T-helper 1 cell treated with Interleukin-12 subunit alpha and Interleukin-12 subunit beta and Interleukin-4 antibody, amounts not matched to agents 30 μg/mL and 1 μg/mL, for 36 hours (primary cell): ENCODE results near the gene KLF14.

Source experiments
- H3K27ac Mint-ChIP-seq: one replicate; pipeline ENCODE4 v1.8.0; 2021; ENCODE audit warnings: mild to moderate bottlenecking, mixed read lengths
- H3K27me3 Mint-ChIP-seq: one replicate; pipeline ENCODE4 v1.8.0; 2021; ENCODE audit warnings: low read depth, mixed read lengths
- H3K36me3 Mint-ChIP-seq: one replicate; pipeline ENCODE4 v1.8.0; 2021; ENCODE audit warnings: low read depth, mixed read lengths
- H3K4me1 Mint-ChIP-seq: one replicate; pipeline ENCODE4 v1.8.0; 2021; ENCODE audit warnings: low read depth, mixed read lengths
- H3K4me3 Mint-ChIP-seq: one replicate; pipeline ENCODE4 v1.8.0; 2021; ENCODE audit warnings: mild to moderate bottlenecking, moderate library complexity, mixed read lengths
- H3K9me3 Mint-ChIP-seq: one replicate; pipeline ENCODE4 v1.8.0; 2021; ENCODE audit warnings: mixed read lengths

KLF14 gene

DNA sequence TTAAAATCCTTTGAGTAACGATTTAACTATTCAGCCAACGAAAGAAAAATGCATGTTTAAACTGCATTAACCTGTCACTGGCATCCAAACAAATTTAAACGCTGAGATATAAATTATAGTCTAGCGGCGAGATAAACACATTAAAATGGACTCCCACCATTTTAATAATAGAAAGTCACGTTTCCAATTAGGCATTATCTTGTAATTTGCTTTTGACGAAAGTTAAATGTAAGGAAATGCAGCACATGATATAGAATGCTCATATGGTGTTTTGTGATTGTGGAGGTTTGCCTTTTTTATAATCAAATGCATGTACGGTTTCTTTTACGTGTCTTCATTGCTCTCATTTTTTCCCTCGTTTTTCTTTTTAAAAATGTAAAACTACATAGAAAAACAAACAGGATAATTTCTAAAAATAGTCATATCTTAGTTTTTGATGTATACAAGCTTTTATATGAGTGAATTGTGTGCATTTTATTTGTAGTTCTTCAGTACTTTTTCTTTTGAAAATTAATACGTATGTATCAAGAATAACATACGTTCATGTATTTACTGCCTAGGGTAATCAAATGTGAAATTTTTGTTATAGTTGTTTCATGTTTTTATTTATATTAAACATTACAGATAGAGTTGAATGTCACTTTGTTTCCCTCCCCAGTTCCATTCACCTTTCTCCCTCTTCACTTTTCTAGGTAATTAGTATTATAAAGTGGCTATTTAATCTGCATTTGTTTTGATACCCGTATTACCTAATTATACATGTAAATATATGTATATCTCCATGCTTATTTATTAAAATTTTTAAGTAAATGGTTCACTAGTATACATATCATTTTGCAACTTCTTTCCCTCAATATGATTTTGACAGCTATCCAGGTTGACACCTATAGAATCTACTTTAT is 1.1 kb upstream of the KLF14 start:
- Mint-ChIP-seq H3K9me3 (peaks cover 8% of the 10 kb centered on the region), H3K27ac (peak overlapping the region; percentile 39)

DNA sequence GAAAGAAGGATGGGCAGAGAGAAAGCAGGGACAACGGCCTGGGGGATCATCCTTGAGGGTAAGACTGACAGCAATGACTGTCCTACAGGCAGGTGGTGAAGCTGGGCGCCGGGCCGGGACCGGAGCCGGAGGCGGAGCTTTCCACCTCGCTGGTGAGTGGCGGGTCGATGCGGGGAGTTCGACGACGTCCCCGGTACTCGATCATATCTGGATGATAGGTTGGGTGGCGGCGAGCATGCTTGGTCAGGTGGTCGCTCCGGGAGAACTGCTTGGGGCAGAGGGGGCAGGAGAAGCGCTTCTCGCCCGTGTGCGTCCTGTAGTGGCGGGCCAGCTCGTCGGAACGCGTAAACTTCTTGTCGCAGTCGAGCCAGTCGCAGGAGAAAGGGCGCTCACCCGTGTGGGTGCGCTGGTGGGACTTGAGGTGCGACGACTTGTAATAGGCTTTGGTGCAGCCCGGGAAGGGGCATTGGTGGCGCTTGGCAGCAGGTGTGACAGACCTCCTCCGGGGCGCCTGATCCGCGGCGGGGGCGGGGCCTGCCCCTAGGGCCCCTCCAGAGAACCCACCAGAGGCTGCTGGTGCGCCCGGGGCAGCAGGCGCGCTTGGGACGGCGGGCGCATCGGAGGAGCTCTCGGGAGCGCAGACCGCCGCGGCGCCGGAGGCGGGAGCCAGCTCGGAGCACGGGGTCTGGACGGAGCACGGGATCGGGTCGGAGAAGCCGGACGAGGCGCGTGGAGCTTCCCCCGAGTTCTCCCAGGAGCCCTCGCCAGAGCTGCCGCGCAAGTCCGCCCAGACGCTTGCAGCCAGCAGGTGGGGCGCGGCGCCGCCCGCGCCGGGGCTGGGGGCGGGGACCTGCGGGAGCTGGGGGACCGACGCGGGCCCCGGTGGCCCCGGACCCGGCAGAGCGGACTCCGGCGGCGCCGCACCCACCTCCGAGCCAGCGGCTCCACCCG is 752 bp downstream of the KLF14 start:
- H3K27me3 Mint-ChIP-seq: peaks cover 85% of the 10 kb centered on the region
- no peaks in the 10 kb centered on the region for H3K36me3 Mint-ChIP-seq
- H3K4me1 Mint-ChIP-seq: peaks cover 10% of the 10 kb centered on the region
- H3K4me3 Mint-ChIP-seq: peak overlapping the region; percentile 65
- H3K27ac Mint-ChIP-seq: no peak overlapping the region
- H3K9me3 Mint-ChIP-seq: peaks cover 12% of the 10 kb centered on the region

More for the DNA sequence above, 1.1 kb upstream of the KLF14 start:
- Mint-ChIP-seq H3K27me3 (peaks cover 71% of the 10 kb centered on the region), H3K4me1 (peaks cover 10% of the 10 kb centered on the region), H3K4me3 (peak overlapping the region; percentile 80), H3K36me3 (no peaks in the 10 kb centered on the region)

DNA sequence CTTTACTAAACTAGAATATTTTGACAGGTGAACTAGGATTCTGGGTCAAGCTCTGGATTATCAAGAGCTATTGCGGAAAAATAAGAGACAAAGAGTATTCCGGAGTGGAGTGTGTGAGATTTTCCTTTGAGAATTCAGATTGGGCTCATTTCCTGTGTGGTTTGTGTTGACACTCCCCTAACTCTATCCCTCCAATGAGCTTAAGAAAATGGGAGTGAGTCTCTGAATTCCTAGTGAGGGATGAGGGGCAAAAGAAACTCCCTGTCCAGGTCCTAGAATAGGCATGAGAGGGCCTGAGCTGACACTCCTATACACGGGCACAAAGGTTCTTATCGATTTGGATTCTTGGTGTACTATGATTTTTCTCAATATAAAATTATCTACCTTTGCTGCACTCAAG is 10.2 kb downstream of the KLF14 start:
- no peaks in the 10 kb centered on the region for H3K9me3 Mint-ChIP-seq
- H3K36me3 Mint-ChIP-seq: no peaks in the 10 kb centered on the region
- no peak overlapping the region for H3K4me3 Mint-ChIP-seq
- no peak overlapping the region for H3K27ac Mint-ChIP-seq
- H3K27me3 Mint-ChIP-seq: peaks cover 37% of the 10 kb centered on the region
- no peaks in the 10 kb centered on the region for H3K4me1 Mint-ChIP-seq

DNA sequence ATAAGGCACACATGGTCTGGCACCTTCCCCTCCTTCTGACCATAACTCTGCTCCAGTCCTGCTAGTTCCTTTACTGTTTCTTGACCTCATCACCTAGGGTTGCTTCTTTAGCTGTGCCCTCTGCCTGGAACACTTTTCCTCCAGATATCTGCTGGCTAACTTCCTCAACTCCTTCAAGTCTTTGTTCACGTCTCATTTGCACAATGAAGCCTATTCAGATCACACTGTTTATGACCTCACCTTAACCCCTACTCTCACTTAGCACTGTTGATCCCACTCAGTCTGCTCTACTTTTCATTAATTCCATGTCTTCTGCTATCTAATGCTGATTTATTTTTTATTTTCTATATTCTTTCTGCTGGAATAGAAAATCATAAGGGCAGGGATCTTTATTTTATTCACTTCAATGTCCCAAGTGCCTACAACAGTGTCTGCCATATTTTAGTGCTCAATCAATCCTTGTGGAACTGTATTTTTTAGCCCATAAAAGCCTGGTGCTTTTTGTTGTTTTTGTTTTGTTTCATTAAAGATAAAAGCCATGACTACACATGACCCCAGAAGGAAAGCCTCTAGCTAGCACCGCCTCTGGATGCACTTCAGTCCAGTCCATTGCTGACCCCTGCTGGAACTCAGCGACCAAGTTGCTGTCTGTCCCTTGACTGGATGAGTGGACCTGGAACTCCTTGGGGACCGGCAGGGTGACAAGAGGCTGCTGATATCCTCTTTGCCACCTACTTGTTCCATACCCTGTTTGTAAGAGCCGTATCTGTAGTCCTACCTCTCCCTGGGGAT is 12.3 kb downstream of the KLF14 start:
- Mint-ChIP-seq H3K27ac (no peak overlapping the region), H3K36me3 (no peaks in the 10 kb centered on the region), H3K9me3 (no peaks in the 10 kb centered on the region), H3K4me1 (no peaks in the 10 kb centered on the region), H3K27me3 (peaks cover 27% of the 10 kb centered on the region), H3K4me3 (no peak overlapping the region)

DNA sequence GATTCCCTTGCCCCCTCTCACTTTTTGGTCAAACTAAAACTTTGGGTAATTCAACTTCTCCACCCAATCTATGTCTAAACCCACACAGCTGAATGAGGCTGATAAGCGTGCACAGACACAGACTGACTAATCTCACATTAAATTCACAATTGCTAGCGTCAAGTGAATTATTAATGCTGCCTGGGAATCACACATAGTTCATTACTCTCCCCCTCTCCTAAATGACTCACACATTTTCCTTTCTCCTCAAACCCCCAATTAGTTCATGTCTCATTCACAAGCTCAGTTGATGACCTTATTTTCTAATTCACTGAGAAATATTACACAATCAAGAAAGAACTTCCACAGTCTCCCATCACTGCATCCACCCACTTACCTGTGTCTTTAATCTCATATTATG is 14.5 kb downstream of the KLF14 start:
- no peak overlapping the region for H3K27ac Mint-ChIP-seq
- no peak overlapping the region for H3K4me3 Mint-ChIP-seq
- H3K4me1 Mint-ChIP-seq: no peaks in the 10 kb centered on the region
- H3K36me3 Mint-ChIP-seq: no peaks in the 10 kb centered on the region
- peaks cover 21% of the 10 kb centered on the region for H3K27me3 Mint-ChIP-seq
- H3K9me3 Mint-ChIP-seq: no peaks in the 10 kb centered on the region

DNA sequence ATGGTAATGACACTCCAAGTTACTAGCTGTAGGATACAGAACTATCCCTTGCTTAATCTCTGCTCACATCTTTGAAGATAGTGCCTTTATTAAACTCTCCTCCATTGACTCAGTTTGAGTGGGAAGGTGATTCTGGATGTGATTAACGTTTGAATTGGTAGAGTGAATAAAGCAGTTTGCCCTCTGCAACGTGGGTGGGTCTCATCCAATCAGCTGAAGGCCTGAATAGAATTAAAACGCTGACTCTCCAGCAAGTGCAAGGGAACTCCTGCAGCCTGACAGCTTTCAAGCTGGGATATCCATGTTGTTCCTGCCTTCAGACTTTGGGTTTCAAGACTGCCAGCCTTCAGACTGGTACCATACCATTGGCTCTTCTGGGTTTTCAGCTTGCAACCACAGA is 21.6 kb downstream of the KLF14 start:
- no peak overlapping the region for H3K4me3 Mint-ChIP-seq
- no peak overlapping the region for H3K27ac Mint-ChIP-seq
- peaks cover 3% of the 10 kb centered on the region for H3K9me3 Mint-ChIP-seq
- H3K27me3 Mint-ChIP-seq: peaks cover 15% of the 10 kb centered on the region
- no peaks in the 10 kb centered on the region for H3K4me1 Mint-ChIP-seq
- no peaks in the 10 kb centered on the region for H3K36me3 Mint-ChIP-seq

DNA sequence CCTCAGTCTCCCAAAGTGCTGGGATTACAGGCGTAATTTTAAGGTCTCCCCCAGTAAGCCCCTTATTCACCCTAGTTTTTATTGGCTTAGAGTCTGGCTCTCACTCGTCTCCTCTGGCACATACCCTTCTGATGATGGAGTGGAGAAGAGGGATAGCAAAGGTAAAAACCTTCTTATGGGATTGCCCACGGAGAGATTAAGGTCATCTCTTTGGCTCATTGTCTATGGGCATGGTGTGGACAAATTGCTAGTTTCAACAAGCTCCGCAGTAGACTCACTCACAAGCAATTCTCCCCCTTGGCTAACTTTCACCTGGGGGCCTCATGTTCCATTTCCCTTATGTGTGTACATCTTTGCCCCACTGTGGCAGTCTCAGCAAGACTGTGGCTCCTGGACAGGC is 25.2 kb downstream of the KLF14 start:
- H3K27ac Mint-ChIP-seq: no peak overlapping the region
- H3K4me1 Mint-ChIP-seq: no peaks in the 10 kb centered on the region
- H3K27me3 Mint-ChIP-seq: peaks cover 15% of the 10 kb centered on the region
- peaks cover 19% of the 10 kb centered on the region for H3K9me3 Mint-ChIP-seq
- no peak overlapping the region for H3K4me3 Mint-ChIP-seq
- no peaks in the 10 kb centered on the region for H3K36me3 Mint-ChIP-seq

DNA sequence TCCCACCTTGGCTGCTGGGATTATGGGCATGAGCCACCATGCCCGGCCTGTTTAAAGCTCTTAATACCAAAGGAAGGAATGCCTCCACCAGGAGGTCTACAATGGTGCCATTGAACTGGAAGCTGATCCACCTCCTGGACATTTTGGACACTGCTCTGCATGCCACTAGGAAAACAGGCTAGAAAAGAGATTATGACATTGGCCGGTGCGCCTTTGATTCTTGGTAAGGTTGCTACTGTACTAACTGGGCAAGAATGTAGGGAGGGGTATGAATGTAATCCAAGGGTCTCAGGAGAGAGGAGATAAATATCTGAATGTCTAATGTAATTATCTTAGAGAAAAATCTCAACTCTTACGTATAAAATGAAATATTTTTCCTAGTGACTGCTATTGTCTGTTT is 26.0 kb downstream of the KLF14 start:
- H3K27ac Mint-ChIP-seq: no peak overlapping the region
- peaks cover 15% of the 10 kb centered on the region for H3K27me3 Mint-ChIP-seq
- H3K36me3 Mint-ChIP-seq: no peaks in the 10 kb centered on the region
- H3K4me3 Mint-ChIP-seq: no peak overlapping the region
- H3K9me3 Mint-ChIP-seq: peaks cover 19% of the 10 kb centered on the region
- H3K4me1 Mint-ChIP-seq: no peaks in the 10 kb centered on the region

DNA sequence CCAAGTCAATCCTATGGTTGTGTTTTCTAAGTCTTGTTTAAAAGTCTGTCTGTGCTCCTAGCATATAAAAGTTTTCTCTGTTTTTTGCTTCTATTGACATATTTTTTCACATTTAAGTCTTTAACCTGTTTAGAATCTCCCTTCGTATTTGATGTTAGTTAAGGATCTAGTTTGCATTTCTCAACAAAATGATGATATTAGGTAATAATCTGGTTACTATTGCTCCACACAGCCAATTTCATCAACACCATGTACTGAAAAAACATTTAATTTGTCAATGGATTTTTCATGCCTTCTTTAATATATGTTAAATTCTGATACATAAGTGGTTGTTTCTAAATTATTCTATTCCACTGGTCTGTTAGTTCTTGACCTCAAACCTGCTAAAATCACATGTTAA is 30.2 kb downstream of the KLF14 start:
- no peaks in the 10 kb centered on the region for H3K4me1 Mint-ChIP-seq
- H3K36me3 Mint-ChIP-seq: no peaks in the 10 kb centered on the region
- H3K4me3 Mint-ChIP-seq: no peak overlapping the region
- H3K9me3 Mint-ChIP-seq: peaks cover 19% of the 10 kb centered on the region
- peaks cover 23% of the 10 kb centered on the region for H3K27me3 Mint-ChIP-seq
- no peak overlapping the region for H3K27ac Mint-ChIP-seq

DNA sequence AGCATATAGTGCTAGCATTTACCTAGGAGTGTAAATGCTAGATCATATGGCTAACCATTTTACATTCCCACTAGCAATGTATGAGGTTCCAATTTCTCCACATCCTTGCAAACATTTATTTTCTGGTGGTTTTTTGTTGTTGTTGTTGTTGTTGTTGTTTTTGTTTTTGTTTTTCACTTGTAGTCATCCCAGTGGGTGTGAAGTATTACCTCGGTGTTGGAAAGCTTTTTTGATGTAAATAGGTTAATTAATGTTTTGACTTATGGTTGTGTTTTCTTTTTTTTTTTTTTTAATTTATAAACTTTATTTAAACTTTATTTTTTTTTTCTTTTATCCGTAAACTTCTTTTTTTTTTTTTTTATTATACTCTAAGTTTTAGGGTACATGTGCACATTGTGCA is 32.4 kb downstream of the KLF14 start:
- no peaks in the 10 kb centered on the region for H3K4me1 Mint-ChIP-seq
- H3K36me3 Mint-ChIP-seq: no peaks in the 10 kb centered on the region
- no peak overlapping the region for H3K4me3 Mint-ChIP-seq
- peaks cover 16% of the 10 kb centered on the region for H3K27me3 Mint-ChIP-seq
- no peak overlapping the region for H3K27ac Mint-ChIP-seq
- peaks cover 9% of the 10 kb centered on the region for H3K9me3 Mint-ChIP-seq

DNA sequence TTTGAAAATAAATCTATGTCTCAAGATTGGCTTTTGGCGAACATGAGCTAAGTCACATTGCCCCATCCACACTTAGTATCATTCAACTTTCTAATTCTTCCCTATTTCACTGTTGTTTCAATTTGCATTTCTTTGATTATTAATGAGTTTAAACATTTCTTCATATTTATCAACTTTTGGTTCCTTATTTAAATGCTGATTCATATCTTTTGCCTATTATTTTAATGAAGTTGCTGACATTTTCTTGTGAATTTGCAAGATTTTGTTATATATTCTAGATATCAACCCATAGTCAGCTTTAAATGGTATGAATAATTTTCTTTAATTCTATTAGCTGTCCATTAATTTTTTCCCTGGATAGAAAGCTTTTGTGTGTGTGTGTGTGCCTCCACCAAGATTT is 33.2 kb downstream of the KLF14 start:
- no peak overlapping the region for H3K4me3 Mint-ChIP-seq
- no peak overlapping the region for H3K27ac Mint-ChIP-seq
- H3K27me3 Mint-ChIP-seq: peaks cover 8% of the 10 kb centered on the region
- H3K36me3 Mint-ChIP-seq: no peaks in the 10 kb centered on the region
- H3K4me1 Mint-ChIP-seq: no peaks in the 10 kb centered on the region
- H3K9me3 Mint-ChIP-seq: no peaks in the 10 kb centered on the region

DNA sequence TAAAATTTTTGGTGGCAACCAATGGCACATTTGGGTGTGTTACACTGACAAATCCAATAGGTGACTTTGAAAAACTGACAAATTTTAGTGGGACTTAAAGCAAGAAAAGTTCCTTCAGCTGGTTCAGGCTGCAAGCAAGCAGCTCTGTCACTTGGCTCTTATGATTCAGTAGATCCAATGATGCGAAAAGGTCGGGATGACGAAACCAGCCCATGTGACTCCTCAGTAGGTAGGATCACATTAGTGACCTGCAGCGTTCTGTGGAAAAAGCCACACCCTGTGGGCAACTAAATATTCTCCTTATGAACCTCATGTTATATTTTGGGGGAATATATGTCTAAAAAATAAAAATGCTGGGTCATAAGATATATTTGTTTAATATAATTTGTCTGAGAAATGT is 34.3 kb downstream of the KLF14 start:
- Mint-ChIP-seq H3K27me3 (peaks cover 8% of the 10 kb centered on the region), H3K36me3 (no peaks in the 10 kb centered on the region), H3K4me1 (no peaks in the 10 kb centered on the region), H3K4me3 (no peak overlapping the region), H3K27ac (no peak overlapping the region), H3K9me3 (no peaks in the 10 kb centered on the region)

DNA sequence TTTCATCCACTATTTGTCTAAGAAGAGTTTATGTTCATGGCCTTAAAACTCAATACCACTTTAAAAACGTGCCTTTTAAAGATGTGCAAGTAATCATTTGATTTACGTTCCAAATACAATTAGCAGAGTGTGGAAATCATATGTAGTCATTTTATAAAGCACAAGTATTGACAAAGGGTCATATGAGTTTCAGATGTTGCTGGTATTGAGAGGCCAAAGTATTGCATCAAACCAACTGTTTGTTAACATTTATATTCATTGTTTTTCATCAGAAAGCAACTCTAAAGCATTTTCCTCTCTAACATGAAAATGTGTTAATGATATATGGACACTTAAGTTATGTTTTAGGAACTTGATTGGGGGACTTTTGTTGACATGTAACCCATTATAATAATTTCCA is 36.2 kb downstream of the KLF14 start:
- H3K4me1 Mint-ChIP-seq: no peaks in the 10 kb centered on the region
- H3K27ac Mint-ChIP-seq: no peak overlapping the region
- H3K27me3 Mint-ChIP-seq: peaks cover 8% of the 10 kb centered on the region
- H3K4me3 Mint-ChIP-seq: no peak overlapping the region
- no peaks in the 10 kb centered on the region for H3K36me3 Mint-ChIP-seq
- no peaks in the 10 kb centered on the region for H3K9me3 Mint-ChIP-seq

DNA sequence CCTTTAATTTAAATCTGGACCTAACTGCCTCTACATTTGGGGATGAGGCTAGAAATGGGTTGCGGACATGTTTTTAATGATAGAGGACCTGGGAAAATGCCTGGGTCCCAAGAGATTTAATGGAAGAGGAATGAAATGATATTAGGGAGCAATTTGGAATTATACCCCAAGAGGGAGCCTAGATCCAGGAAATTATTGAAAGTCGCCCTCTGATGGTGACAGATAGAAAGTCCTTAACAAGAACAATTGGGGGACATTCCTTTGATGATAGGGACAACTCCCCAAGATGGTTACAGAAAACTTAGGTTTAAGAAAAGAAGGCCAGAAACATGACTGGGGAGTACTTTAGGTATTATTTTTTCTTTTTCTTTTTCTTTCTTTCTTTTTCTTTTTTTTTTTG is 38.2 kb downstream of the KLF14 start:
- Mint-ChIP-seq H3K36me3 (no peaks in the 10 kb centered on the region), H3K9me3 (peaks cover 12% of the 10 kb centered on the region), H3K4me3 (no peak overlapping the region), H3K27ac (no peak overlapping the region), H3K27me3 (peaks cover 8% of the 10 kb centered on the region), H3K4me1 (no peaks in the 10 kb centered on the region)
